OCI-LY3 (cell line): ENCODE data around the gene C10orf90.

Source experiments
- EZH2phosphoT487 ChIP-seq: fragments of 200-600 bp; shearing (Covaris generic); IDR thresholded peaks from 2 replicates; pipeline ENCODE4 v1.6.1; 2018; ENCODE audit warnings: antibody characterized with exemption, mixed run types, low read depth
- TF ChIP-seq, protein P1 (sequence below): fragments of 200-600, 300-600 bp; sonication (generic); IDR thresholded peaks from 2 replicates; pipeline ENCODE4 v1.5.1; 2014; ENCODE audit warnings: antibody characterized with exemption, low read length, low read depth

DNA sequence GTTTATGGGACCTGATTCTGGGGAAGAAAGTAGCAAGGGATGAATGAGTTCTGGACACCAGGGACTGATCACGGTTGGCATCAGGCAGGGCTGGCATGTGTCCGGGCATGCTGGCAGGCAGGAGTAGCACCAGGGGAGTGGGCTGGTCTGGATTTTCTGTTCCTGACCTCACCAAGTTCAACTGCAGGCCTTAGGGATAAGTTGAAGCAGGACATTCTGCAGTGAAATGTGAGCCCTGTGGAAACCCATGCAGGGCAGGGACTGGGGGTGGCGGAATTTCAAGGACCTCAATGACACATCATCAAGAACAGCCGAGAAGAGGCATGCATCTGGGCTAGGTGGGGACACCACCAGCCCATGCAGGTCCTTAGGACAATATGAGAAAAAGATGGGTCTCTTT is 202.0 kb downstream of the C10orf90 start:
- no peak for TF ChIP-seq EZH2phosphoT487
- TF ChIP-seq, protein P1, sequence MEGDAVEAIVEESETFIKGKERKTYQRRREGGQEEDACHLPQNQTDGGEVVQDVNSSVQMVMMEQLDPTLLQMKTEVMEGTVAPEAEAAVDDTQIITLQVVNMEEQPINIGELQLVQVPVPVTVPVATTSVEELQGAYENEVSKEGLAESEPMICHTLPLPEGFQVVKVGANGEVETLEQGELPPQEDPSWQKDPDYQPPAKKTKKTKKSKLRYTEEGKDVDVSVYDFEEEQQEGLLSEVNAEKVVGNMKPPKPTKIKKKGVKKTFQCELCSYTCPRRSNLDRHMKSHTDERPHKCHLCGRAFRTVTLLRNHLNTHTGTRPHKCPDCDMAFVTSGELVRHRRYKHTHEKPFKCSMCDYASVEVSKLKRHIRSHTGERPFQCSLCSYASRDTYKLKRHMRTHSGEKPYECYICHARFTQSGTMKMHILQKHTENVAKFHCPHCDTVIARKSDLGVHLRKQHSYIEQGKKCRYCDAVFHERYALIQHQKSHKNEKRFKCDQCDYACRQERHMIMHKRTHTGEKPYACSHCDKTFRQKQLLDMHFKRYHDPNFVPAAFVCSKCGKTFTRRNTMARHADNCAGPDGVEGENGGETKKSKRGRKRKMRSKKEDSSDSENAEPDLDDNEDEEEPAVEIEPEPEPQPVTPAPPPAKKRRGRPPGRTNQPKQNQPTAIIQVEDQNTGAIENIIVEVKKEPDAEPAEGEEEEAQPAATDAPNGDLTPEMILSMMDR: no peak
